Urinary bladder (tissue), 4 donors: Measurements from ENCODE around the gene ODF2. TPM values are rescaled to one million over a fixed set of nuclear protein-coding genes. Genes with fewer than 3 reads are reported as not detected.
A peak's percentile ranks its signal among the peaks of the same experiment; 100 is the strongest.
"Not testable (repeated sequence)": the region's sequence is repeated elsewhere in the genome, so short reads cannot be mapped to it uniquely, and the experiment has no call there.

Experiments
- DNase-seq: peaks from one replicate; pipeline ENCODE4 v3.0.0-alpha.2; 2015; ENCODE audit errors: extremely low spot score
- H3K27ac ChIP-seq: one replicate; pipeline ENCODE4 v1.5.1; 2013; ENCODE audit warnings: low read depth, mild to moderate bottlenecking, moderate library complexity
- H3K36me3 ChIP-seq: one replicate; pipeline ENCODE4 v1.6.1; 2013; ENCODE audit warnings: mild to moderate bottlenecking, moderate library complexity; ENCODE audit not compliant: insufficient read depth
- H3K4me1 ChIP-seq: one replicate; pipeline ENCODE4 v1.6.1; 2013; ENCODE audit warnings: mild to moderate bottlenecking, moderate library complexity; ENCODE audit not compliant: insufficient read depth
- H3K4me3 ChIP-seq: one replicate; pipeline ENCODE4 v1.5.1; 2013; ENCODE audit warnings: low read depth, low read length
- WGBS: extraction: QIAGEN DNeasy Blood & Tissue Kit; methylation state at CpG from one replicate; pipeline ENCODE4 v1.1.7; 2013; 5-methylcytosine and 5-hydroxymethylcytosine counted together
- polyA plus RNA-seq: library from polyadenylated mRNA; stranded (reverse); fragments of 200-250 nt; gene quantifications from one replicate; pipeline ENCODE4 v1.2.3, GENCODE V29; 2013
- total RNA-seq: library from RNA; depleted of rRNA; stranded (reverse); fragments of >200 nt; gene quantifications from one replicate; pipeline ENCODE4 v1.2.3, GENCODE V29; 2014
- donor health status: healthy with polysubstance abuse.
- donor health status: healthy.

ODF2 gene
- total and polyA plus RNA-seq, 2 donors = 25.4 to 27.5 TPM

DNA sequence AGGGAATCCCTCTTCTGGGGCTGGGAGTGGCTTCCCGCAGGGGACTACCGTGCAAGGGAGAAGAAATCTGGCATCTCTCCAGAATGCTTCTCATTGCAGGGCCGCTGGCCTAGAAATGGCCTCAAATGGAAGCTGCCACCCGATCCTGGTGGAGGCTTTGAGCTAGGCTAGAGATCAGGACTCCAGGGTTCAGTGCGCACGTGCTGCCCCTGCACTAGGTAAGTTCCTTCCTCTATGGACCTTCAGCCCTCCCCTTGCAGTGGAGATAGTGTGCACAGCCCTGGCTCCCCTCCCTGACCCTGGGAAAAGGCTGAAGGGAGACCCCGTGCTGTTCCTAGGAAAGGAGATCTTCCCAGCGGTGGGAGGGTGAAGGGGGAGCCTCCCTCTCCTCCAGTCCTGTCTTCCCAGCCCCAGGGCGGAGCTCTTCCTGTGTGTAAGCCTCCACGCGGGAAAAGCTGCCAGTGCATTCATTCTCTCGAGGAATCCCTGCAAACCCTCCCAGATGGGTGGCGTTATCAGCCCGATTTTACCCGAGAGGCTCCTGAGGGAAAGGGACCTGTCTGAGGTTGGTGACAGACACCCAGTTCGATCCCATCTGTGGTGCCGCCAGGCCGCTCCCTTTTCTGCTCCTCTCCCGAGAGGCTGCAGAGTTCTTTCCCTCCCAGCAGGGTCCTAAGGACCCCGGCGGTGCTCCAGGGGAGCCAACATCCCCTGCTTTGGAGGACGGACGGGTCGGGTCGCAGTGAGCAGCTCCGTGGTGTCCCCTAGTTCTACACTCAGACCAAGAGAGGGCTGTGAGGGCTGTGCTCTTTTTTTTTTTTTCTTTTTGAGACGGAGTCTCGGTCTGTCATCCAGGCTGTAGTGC is 36.5 kb upstream of the ODF2 start:
- no peak for DNase-seq
- Histone ChIP-seq H3K27ac (no peak overlapping the region), H3K36me3 (no peaks in the 10 kb centered on the region), H3K4me3 (no peak overlapping the region), H3K4me1 (no peaks in the 10 kb centered on the region)
- WGBS = 8% methylated on average over 28 of the region's 28 CpGs

DNA sequence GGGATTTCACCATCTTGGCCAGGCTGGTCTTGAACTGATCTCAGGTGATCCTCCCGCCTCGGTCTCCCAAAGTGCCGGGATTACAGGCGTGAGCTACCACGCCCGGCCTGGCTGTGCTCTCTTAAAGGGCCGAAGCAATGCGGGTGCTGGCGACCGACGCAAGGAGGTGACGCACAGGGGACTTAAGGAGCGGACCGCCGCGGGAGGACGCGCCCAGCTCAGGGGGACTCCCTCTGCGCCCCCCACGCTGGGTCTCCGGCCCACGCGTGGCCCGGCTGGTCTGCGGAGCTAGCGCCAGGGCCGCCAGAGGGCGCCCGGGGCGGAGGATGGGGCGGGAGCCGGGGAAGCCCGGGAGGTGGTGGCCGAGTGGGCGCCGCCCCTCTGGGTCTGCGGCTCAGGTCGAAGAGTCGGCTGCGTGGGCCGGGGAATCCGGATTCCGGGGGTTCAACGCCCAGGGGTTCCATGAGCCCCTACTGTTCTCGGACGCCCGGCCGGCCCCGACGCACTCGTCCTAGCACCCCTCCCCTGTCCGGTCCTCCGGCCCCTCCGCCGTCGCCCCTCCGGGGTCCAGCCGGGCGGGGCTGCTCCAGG is 35.7 kb upstream of the ODF2 start:
- H3K27ac ChIP-seq = peak overlapping the region; percentile 51
- H3K4me1 ChIP-seq = no peaks in the 10 kb centered on the region
- no peak for DNase-seq
- no peaks in the 10 kb centered on the region for H3K36me3 ChIP-seq
- WGBS = under 1% methylated on average over 59 of the region's 59 CpGs
- H3K4me3 ChIP-seq = peak overlapping the region; percentile 93

DNA sequence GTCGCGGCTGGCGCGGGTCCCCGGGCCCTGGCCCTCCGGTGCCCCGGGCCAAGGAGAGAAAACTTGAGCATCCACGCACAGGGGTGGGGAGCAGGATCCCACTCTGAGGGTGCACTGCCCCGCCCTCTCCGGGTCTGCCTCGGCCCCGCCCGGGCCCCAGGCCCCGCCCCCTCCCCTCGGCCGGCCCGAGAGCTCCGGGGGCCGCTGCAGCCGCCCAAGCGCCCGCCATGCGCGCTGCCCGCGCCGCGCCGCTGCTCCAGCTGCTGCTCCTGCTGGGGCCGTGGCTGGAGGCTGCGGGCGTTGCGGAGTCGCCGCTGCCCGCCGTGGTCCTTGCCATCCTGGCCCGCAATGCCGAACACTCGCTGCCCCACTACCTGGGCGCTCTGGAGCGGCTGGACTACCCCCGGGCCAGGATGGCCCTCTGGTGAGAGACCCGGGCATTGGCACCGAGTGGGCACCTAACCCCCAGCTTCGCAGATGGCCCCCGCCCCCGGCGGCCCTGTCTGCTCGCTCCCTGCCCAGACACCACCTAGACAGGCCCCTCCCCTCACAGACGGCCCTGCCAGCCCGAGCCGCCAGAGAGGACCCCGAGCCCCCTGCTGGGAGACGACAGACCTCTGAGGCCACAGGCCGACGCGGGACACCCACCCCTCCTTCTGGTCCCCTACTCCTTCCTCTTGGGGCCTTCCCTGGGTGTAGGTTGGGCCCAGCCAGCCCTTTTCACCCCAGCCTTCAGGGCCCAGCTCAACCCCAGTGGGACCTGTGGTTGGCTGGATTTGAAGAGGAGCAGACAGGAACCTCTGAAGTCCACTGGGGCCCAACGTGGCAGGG is 34.9 kb upstream of the ODF2 start, which contains the start of gene CERCAM:
CERCAM (plus strand) TSS at position 207 of the 831 bp plus-strand sequence; CDS start at position 228, 21 bp downstream.
- Histone ChIP-seq H3K4me1 (no peaks in the 10 kb centered on the region), H3K36me3 (no peaks in the 10 kb centered on the region), H3K27ac (peak within 1 kb of the TSS; percentile 51), H3K4me3 (peak within 1 kb of the TSS; percentile 93)
- no peak for DNase-seq
- under 1% methylated on average over 59 of the region's 59 CpGs for WGBS

DNA sequence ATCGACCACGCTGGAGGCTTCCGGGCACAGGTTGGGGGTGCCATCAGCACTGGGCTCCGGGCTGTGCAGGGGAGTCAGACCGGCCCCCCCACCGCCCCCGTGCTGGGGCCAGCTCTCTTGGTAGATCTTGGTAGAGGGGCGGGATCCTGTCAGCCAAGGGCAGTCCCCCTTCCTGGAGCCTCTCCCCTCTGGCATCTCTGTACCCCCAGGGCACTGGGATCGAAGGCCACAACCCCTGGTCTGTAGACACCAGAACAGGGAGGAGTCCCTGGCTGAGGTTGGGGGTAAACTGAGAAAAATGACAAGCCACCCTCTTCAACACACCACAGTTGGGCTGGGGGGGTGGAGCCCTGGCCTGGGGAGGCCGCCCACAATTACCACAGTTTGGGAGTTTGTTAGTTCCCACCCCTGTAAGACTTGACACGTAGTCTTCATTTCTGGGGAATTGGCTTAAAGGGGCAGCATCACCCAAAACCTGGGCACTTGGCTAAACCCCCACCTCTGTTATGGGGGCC is 34.3 kb upstream of the ODF2 start:
- DNase-seq = no peak
- H3K4me1 ChIP-seq = no peaks in the 10 kb centered on the region
- H3K4me3 ChIP-seq = peak overlapping the region; percentile 93
- H3K36me3 ChIP-seq = no peaks in the 10 kb centered on the region
- H3K27ac ChIP-seq = no peak overlapping the region
- 20% methylated on average over 11 of the region's 11 CpGs for WGBS

DNA sequence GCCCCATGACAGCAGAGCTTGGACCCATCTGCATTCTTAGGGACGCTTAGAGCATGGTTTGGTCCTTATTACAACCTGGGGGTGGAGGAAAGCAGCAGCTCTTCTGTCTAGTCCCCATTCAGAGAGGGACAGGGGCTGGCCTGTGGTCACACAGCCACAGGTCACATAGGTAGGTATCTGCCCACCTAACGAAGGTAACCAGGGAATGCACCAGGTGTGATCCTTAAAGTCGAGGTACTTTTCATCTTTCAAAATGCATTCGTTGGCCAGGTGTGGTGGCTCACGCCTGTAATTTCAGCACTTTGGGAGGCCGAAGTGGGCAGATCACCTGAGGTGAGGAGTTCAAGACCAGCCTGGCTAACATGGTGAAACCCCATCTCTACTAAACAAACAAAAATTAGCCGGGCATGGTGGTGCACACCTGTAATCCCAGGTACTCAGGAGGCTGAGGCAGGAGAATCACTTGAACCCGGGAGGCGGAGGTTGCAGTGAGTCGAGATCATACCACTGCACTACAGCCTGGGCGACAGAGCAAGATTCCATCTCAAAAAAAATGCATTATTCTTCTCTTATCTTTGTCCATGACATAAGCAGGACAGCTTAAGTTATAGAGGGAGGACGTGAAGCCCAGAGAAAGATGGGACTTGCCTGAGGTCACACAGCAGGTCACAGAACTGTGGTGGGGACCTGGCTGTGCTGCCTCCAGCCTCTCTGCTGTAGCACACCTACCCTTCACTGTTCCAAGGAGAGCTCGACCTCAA is 33.6 kb upstream of the ODF2 start:
- H3K4me1 ChIP-seq, H3K27ac ChIP-seq: not testable (repeated sequence)

DNA sequence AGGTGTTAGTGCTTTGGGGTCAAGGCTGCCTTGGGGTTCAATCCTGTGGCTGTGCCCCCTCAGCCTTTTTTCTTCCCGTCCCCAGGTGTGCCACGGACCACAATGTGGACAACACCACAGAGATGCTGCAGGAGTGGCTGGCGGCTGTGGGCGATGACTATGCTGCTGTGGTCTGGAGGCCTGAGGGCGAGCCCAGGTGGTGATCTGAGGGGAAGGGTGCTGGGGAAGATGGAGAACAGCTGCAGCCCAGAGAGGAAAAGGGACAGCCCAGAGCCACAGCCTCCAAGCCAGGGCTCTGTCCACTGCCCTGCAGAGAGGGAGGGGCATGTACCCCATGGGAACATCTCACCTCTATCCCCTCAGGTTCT is 33.0 kb upstream of the ODF2 start:
- no peak for DNase-seq
- Histone ChIP-seq H3K27ac (no peak overlapping the region), H3K4me3 (no peak overlapping the region), H3K36me3 (no peaks in the 10 kb centered on the region), H3K4me1 (no peaks in the 10 kb centered on the region)
- 92% methylated on average over 5 of the region's 5 CpGs for WGBS

More for the DNA sequence above, 33.6 kb upstream of the ODF2 start:
- H3K4me3 ChIP-seq, DNase-seq, H3K36me3 ChIP-seq: not testable (repeated sequence)
- WGBS = 89% methylated on average over 13 of the region's 13 CpGs

DNA sequence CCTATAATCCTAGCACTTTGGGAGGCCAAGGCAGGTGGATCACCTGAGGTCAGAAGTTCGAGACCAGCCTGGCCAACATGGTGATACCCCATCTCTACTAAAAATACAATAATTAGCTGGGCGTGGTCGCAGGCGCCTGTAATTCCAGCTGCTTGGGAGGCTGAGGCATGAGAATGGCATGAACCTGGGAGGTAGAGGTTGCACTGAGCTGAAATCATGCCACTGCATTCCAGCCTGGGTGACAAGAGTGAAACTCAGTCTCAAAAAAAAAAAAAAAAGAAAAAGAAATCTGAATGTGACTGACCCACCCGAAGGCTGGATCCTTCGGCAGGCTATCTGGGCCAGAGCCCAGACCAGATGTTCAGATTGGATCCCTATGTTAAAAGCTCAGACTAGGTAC is 32.5 kb upstream of the ODF2 start:
- not testable (repeated sequence) for H3K36me3 ChIP-seq, H3K4me1 ChIP-seq, H3K4me3 ChIP-seq, DNase-seq, H3K27ac ChIP-seq
- WGBS = 74% methylated on average over 6 of the region's 6 CpGs

DNA sequence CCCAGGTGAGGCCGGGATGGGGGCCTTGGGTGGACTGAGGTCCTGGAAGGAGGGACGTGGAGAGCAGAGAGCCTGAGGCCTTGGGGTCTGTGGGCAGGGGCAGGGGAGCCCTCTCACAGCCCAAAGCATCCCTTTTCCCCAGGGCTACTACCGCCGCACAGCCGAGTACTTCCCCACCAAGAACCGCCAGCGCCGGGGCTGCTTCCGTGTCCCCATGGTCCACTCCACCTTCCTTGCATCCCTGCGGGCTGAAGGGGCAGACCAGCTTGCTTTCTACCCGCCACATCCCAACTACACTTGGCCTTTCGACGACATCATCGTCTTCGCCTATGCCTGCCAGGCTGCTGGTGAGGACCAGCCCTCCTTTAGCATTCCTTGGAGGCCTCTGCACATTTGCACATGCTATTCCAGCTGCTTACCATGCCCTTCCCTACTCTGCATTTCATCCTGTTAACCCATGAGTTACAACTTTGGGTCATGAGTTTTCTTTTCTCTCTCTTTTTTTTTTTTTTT is 31.5 kb upstream of the ODF2 start:
- 94% methylated on average over 15 of the region's 15 CpGs for WGBS

DNA sequence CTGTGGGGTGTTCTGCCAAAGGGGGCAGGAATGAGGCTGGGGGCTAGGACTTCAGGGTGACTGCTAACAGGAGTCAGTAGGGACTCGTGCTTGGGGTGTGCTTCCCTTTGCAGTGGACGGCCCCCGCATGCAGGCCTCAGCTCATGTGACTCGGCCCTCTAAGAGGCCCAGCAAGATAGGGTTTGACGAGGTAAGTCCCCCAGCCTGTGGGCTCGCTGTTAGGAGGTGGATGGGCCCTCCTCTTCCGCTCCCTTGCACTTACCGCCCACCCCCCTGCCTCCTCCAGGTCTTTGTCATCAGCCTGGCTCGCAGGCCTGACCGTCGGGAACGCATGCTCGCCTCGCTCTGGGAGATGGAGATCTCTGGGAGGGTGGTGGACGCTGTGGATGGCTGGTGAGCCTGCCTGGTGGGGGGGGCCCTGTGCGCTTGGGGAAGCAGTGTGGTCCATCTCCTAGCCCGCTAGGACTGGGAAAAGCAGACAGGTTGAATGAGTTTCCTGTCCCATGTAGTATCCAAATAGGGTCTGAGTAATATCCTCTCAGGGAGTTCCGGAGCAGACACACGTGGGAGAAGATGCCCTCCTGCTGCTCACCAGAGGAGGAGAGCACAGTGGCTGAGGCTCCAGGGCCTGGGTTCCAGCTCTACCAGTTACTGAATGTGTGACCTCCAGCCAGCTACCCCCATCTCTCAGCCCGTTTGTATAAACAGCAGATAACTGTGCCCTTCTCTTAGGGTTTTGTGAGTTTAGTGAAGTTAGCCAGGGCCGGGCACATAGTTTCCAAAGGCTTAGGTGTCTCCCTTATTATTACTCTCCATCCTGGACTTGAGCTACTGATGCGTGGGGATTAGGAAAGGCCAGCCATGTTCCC is 26.9 kb upstream of the ODF2 start:
- H3K27ac ChIP-seq = no peak overlapping the region
- no peak overlapping the region for H3K4me3 ChIP-seq
- H3K4me1 ChIP-seq = no peaks in the 10 kb centered on the region
- 71% methylated on average over 22 of the region's 22 CpGs for WGBS
- DNase-seq = no peak
- no peaks in the 10 kb centered on the region for H3K36me3 ChIP-seq

More for the DNA sequence above, 31.5 kb upstream of the ODF2 start:
- Histone ChIP-seq H3K36me3 (no peaks in the 10 kb centered on the region), H3K4me1 (no peaks in the 10 kb centered on the region), H3K4me3 (no peak overlapping the region), H3K27ac (no peak overlapping the region)
- no peak for DNase-seq

DNA sequence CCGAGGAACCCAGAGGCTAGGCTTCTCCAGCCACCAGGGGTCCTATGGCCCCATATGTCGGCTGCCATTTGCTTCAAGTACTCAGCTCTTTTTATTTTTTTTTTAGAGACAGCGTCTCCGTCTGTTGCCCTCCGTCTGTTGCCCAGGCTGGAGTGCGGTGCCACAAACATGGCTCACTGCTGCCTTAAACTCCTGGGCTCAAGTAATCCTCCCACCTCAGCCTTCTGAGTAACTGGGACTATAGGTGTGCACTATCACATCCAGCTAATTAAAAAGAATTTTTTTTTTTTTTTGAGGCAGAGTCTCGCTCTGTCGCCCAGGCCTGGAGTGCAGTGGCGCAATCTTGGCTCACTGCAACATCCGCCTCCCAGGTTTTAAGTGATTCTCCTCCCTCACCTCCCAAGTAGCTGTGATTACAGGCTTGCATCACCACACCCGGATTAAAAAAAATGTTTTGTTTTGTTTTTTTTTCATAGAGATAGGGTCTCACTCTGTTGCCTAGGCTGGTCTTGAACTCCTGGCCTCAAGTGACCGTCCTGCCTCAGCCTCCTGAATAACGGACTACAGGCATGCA is 26.2 kb upstream of the ODF2 start:
- 84% methylated on average over 13 of the region's 13 CpGs for WGBS
- Histone ChIP-seq H3K36me3 (no peaks in the 10 kb centered on the region), H3K27ac (no peak overlapping the region), H3K4me3 (no peak overlapping the region), H3K4me1 (no peaks in the 10 kb centered on the region)
- DNase-seq = no peak

DNA sequence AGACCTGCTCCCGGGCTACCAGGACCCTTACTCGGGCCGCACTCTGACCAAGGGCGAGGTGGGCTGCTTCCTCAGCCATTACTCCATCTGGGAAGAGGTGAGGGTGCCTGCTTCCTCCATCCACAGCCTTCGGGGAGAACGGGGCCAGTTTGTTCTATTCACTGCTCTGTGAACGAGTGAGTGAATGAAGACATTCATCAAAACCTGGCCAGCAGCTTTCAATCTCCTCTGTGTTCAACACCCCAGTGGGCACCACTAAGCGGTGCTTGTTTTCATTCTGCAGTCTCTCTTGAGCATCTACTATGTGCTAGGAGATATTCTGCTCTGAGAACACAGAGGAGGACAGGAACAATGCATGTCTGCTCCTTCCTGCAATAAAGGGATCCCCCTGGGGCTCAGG is 24.6 kb upstream of the ODF2 start:
- no peak overlapping the region for H3K4me3 ChIP-seq
- no peak for DNase-seq
- H3K4me1 ChIP-seq = no peaks in the 10 kb centered on the region
- WGBS = 94% methylated on average over 8 of the region's 8 CpGs
- H3K27ac ChIP-seq = no peak overlapping the region
- no peaks in the 10 kb centered on the region for H3K36me3 ChIP-seq

DNA sequence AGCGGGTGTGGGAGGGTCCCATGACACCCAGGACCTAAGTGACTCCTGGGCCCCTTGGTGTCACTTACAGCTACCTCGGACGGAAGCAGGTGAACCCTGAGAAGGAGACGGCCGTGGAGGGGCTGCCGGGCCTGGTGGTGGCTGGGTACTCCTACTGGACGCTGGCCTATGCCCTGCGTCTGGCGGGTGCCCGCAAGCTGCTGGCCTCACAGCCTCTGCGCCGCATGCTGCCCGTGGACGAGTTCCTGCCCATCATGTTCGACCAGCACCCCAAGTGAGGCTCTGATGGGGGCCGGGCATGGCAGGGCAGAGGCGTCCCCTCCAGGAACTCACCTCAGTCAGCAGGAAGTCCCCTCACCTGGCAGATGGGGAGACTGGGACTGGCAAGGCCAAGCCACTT is 21.5 kb upstream of the ODF2 start:
- H3K36me3 ChIP-seq = no peaks in the 10 kb centered on the region
- 92% methylated on average over 17 of the region's 17 CpGs for WGBS

More for the DNA sequence above, 21.5 kb upstream of the ODF2 start:
- DNase-seq = no peak
- H3K4me3 ChIP-seq = no peak overlapping the region
- H3K4me1 ChIP-seq = no peaks in the 10 kb centered on the region
- no peak overlapping the region for H3K27ac ChIP-seq
